Brain microvascular endothelial cell (primary cell): ENCODE data around the gene GRIPAP1.
A peak's percentile ranks its signal among the peaks of the same experiment; 100 is the strongest.

Source experiments
- DNase-seq: peaks from one replicate; pipeline ENCODE4 v3.0.0-alpha.2; 2020
- H3K27ac ChIP-seq: fragments of 250-450 bp; sonication (Bioruptor Pico); 2 replicates; pipeline ENCODE4 v1.5.1; 2020; ENCODE audit warnings: mild to moderate bottlenecking, moderate library complexity
- H3K27me3 ChIP-seq: fragments of 250-450 bp; sonication (Bioruptor Pico); replicated peaks from 2 replicates; pipeline ENCODE4 v1.5.1; 2020; ENCODE audit warnings: mild to moderate bottlenecking
- H3K36me3 ChIP-seq: fragments of 250-450 bp; sonication (Bioruptor Pico); replicated peaks from 2 replicates; pipeline ENCODE4 v1.5.1; 2020; ENCODE audit warnings: mild to moderate bottlenecking
- H3K4me3 ChIP-seq: 2 replicates; pipeline ENCODE4 v1.5.1; 2011; ENCODE audit warnings: low read depth, mild to moderate bottlenecking, control low read depth, low read length, moderate library complexity
- in situ Hi-C: cut with HindIII; loops from 2 replicates; pipeline ENCODE4 v1.10.0; 2017; ENCODE audit warnings: low sequenced_read_pairs, low pct_ligation_motif_present
- TF ChIP-seq, protein P1 (sequence below): IDR thresholded peaks from 2 replicates; pipeline ENCODE4 v1.5.1; 2011; ENCODE audit warnings: low read depth, mild to moderate bottlenecking, moderate library complexity, low read length, control low read depth, inconsistent platforms; ENCODE audit errors: missing control alignments

The GRIPAP1 gene

DNA sequence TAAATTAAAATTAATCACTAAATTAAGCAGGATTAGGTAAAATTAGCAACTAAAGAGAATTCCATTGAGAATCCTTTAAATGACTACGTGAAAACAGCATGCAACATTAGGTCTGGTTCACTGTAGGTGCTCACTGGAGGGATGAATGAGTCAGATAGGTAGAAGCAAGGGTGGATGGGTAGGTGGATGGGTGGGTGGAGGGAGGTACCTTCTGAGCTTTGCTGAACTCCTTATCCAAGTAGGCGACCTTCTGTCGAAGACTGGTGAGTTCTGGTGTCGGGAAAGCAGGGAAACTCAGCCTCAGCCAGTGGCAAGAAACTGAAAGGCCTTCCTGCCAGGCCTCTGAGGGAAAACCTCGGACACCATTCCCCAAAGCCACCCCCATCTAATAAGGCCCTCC lies 3.0 kb downstream of the GRIPAP1 start:
- H3K27ac ChIP-seq = no peak overlapping the region
- in situ Hi-C loops = no loop called here
- DNase-seq = no peak
- no peak overlapping the region for H3K4me3 ChIP-seq
- H3K27me3 ChIP-seq = no peaks in the 10 kb centered on the region
- TF ChIP-seq, protein P1, sequence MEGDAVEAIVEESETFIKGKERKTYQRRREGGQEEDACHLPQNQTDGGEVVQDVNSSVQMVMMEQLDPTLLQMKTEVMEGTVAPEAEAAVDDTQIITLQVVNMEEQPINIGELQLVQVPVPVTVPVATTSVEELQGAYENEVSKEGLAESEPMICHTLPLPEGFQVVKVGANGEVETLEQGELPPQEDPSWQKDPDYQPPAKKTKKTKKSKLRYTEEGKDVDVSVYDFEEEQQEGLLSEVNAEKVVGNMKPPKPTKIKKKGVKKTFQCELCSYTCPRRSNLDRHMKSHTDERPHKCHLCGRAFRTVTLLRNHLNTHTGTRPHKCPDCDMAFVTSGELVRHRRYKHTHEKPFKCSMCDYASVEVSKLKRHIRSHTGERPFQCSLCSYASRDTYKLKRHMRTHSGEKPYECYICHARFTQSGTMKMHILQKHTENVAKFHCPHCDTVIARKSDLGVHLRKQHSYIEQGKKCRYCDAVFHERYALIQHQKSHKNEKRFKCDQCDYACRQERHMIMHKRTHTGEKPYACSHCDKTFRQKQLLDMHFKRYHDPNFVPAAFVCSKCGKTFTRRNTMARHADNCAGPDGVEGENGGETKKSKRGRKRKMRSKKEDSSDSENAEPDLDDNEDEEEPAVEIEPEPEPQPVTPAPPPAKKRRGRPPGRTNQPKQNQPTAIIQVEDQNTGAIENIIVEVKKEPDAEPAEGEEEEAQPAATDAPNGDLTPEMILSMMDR = no peak
- H3K36me3 ChIP-seq = no peaks in the 10 kb centered on the region

DNA sequence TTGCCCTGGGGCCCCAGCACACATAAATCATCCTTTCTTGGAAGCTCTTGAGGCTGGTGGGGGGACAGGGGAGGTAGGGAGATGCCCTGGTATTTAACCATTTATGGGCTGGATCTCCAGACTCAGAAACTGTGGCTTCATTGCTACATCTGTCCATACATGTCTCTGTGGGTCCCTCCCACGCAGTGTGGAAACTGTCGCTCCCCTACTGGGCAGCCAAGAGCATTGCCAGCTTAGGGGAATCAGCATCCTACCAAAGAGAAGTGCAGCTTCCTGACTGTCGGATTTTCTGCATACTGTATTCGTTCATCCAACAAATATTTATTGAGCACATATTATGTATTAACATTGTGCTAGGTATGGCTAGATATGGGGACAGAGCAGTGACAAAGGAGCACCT lies 3.7 kb downstream of the GRIPAP1 start:
- no peaks in the 10 kb centered on the region for H3K36me3 ChIP-seq
- no peak overlapping the region for H3K27ac ChIP-seq
- no peak overlapping the region for H3K4me3 ChIP-seq
- H3K27me3 ChIP-seq = no peaks in the 10 kb centered on the region
- no peak for DNase-seq
- in situ Hi-C loops = no loop called here
- TF ChIP-seq, protein P1 = peak; percentile 3

DNA sequence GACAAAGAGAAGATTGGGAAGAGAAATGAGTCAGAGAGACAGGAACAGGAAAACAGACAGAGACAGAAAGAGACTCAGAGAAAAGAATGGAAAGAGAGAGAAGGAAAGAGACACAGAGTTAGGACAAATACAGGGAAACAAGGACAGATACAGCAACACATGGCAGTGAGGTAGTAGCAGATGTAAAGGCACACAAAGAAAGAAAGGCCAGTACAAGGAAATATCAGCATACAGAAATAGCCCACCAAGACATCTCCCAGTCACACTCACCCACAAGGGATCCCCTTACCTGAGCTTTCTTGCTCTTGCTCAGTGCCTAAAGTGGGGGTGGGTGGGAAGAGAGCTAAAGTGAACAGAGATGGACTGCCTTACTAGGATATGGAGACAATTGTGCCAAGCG lies 4.2 kb downstream of the GRIPAP1 start:
- Histone ChIP-seq H3K36me3 (no peaks in the 10 kb centered on the region), H3K4me3 (no peak overlapping the region), H3K27me3 (no peaks in the 10 kb centered on the region), H3K27ac (no peak overlapping the region)
- in situ Hi-C loops = no loop called here
- no peak for DNase-seq
- TF ChIP-seq, protein P1 = no peak

DNA sequence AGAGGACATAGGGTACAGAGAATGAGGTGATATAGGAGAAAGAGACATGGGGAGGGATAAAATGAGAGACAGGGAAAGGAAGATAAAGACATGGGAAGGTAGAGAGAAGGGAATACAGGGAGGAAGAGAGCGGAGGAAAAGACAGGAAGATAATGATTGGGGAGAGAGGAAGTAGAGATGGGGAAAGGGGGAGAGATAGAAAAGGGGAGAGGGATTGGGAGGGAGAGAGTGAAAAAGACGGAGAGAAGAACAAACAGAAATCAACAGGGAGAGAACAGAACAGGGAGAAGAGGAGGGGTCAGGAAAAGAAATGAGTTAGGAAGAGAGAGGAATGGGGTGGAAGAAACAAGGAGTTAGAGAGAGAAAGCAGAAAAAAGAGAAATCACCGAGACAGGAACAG lies 4.6 kb downstream of the GRIPAP1 start:
- in situ Hi-C loops = no loop called here
- TF ChIP-seq, protein P1 = no peak
- Histone ChIP-seq H3K4me3 (no peak overlapping the region), H3K36me3 (no peaks in the 10 kb centered on the region), H3K27me3 (no peaks in the 10 kb centered on the region), H3K27ac (no peak overlapping the region)
- DNase-seq = no peak

DNA sequence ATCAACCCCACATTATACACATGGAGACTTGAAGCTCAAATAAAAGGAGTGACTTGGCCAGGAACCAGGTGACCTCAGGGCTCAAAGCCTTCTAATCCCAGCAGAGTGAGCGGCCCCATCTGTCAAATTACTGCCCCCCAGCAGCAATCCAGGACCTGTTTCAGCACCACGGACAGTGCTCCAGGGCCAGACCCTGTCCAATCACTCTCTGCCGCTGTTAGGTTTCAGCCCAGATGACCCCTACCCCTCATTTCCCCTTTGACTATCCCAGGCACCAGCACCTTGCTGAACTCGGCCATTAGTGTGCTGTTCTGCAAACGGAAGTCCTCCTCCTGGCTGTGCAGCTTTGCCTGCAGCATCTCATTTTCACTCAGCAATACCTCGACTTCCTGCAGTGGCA lies 5.1 kb downstream of the GRIPAP1 start:
- no peak for DNase-seq
- H3K27me3 ChIP-seq = no peaks in the 10 kb centered on the region
- H3K36me3 ChIP-seq = no peaks in the 10 kb centered on the region
- no peak overlapping the region for H3K27ac ChIP-seq
- no peak overlapping the region for H3K4me3 ChIP-seq
- TF ChIP-seq, protein P1 = no peak
- in situ Hi-C loops = no loop called here

DNA sequence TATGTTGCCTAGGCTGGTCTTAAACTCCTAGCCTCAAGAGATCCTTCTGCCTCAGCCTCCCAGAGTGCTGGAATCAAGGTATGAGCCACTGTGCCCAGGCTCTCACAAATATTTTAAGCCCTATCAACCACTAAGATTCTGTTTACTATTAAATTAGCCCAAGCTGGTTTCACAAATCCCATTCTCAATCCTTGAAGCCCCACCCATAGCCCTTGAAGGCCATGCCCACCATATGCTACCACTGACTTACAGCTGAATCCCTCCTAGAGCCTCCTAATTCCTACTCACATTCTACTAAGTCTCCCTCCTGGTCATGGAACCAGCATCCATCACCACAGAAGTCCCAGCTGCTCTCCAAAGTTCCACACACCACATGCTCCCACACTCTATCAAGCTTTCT lies 9.7 kb downstream of the GRIPAP1 start:
- TF ChIP-seq, protein P1 = no peak
- in situ Hi-C loops = no loop called here
- H3K27me3 ChIP-seq = no peaks in the 10 kb centered on the region
- no peak for DNase-seq
- H3K4me3 ChIP-seq = no peak overlapping the region
- no peak overlapping the region for H3K27ac ChIP-seq
- no peaks in the 10 kb centered on the region for H3K36me3 ChIP-seq
